Activated T-cell treated with anti-CD3 and anti-CD28 coated beads for 1 hour (primary cell): ENCODE data around the gene MARCHF6.
"Not testable (repeated sequence)": the region's sequence is repeated elsewhere in the genome, so short reads cannot be mapped to it uniquely, and the experiment has no call there.

Source experiments
- DNase-seq: peaks from one replicate; pipeline ENCODE4 v3.0.0-alpha.2; 2020; ENCODE audit warnings: low read depth

MARCHF6 gene

DNA sequence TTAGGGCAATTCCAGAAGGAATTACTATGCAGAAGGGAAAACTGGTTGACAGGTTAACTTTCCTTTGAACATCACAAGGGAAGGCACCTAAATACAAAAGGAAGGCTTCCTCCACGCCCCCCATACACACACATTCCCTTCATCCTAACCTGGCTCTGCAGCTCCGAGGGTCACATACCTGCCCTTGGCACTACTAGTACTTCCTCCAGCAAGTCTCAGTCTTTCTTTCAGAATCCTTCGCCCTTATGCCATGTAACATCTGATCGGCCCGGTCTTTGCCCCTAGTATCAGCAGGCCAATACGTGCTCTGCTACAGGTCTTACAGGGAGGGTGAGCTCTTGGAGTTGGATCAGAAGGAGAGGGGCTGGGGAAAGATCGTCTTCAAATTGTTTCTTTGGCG is 1.6 kb upstream of the MARCHF6 start:
- no peak for DNase-seq

DNA sequence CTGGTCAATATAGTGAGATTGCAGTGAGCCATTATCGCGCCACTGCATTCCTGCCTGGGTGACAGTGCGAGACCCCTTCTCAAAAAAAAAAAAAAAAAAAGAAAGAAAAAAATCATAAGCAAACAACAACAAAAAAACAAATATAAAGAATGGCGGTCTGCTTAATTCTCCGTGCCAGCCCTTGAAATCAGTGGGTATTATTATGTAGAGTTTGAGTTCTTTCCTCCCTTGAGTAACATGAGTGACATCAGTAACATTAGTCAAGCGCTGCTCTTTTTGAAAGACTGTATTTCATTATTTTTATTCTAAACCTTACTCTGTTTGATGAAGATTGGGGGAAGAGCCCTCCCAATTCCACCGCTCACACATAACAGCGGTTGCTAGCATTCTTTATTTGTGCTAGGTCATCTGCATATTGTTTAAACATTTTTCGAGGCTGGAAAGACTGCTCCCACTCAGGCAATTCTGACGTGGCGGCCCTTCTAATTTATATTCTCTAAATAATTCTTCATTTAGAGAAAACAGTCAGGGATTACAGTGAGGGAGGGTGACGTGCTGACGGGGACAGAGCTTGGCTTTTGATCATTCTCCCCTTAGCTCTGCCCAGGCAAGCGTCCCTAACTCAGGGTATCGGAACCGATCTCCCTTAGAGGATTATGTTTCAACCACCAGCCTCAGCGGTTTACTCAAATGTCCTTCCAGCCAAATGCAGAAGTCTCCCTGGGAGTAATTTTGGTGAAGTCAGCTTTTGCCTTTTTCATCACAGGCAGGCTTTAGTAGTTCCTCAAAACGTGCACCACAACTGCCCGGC is 860 bp upstream of the MARCHF6 start:
- peak; percentile 9 for DNase-seq

DNA sequence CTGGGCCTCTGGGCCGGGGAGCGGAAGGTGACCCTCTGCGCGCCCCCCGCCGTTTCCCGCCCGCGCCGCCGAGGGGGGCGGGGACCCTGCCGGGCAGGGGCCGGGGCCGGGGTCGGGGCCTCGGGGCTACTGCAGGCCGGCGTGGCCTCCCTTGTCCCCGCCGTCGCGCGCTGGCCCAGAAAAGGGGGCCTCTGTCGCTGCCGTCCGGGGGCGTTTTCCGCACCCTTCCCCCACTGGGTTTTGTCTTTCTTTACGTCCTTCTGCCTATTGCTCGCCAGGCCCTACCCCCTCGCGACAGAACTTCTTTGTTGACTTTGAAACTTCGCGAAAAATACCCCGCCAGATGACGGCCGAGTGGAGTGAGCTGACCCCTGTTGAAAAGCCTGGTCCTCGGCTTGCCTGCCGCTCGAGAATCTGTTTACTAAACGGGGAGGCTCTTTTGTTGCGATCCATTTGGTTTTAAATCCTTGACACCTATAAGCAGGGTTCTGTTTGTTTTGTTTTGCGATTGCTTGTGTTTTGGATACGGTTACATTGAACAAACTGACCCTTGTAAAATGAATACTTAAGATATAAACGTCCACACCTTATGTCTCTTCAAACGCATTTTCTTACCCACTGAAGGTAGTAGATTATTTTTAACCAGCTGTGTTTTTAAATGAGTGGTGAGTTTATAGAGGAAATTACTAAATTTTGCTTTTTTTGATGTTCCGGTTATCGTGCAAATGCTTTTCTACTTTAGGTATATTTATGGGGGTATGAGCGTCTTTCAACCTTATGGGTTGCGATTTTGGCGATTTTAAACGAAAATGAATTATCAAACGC is 765 bp downstream of the MARCHF6 start:
- peak; percentile 29 for DNase-seq

DNA sequence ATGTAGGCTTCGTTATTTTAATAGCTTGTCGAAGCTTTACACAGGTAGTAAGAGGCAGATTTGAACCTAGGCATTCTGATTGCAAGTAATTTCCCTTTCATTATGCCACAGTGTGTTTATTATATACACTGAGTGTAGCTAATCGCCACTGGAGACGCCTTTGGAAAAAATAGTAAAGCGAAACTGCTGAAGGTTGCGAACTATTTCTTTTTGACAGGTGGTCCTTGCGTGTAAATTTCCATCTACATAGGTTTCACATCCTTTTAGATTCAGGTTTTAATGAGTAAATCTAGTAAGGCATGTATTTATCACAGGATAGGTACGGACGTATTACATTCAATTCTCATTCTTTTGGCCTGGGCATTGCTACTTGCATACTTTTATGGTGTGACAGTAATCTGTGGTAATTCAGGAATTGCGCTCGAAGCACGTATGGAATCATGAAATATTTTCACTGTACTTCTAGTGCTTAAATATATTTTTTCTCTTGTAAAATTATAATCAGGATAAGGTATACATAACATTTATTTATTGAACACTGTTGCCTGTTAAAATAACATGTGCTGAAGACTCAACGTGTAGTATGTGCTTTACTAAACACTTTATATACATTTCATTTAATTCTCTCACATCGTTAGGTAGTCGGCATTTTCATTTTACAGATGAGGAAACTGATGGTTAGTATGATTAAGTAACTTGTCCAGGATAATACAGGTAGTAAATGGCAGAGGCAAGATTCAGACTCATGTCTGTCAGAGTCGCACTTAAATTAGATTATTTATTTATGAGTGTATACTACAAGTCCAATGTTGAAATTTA is 1.8 kb downstream of the MARCHF6 start:
- no peak for DNase-seq

DNA sequence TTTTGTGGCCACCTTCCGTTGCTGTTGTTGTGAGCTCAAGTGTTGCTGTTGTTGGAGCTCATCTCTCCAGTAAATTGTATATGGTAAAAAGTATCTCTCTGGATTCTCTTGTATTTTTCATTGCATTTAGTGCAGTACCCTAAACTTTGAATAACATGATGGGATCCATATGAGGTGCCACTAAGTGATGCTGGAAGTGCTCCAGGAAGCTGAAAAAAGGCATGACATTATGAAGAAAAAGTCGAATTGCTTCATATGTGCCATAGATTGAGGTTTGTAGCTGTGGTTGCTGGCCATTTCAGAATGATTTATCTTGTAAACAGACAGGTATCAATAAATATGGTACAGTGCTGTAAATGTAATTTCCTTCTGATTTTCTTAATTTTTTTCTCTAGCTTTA is 5.5 kb downstream of the MARCHF6 start:
- no peak for DNase-seq

DNA sequence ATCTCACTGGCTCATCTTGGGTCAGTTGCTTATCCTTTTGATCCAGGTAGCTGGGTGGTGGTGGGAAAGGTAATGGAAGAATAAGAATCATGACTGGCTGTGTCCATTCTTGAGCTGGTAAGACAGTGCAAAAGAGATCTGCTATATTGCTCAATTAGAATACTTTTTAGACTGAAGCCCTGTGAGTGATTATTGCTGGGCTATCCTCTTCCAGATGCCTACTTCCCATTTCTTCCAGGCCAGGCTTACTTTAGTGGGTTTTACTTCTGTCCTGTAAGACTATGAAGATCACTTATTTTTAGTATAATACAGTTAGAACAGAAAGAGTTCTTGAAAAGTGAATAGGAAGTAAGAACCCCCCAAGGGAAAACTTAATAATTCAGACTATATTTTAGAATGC is 7.2 kb downstream of the MARCHF6 start:
- DNase-seq: no peak

DNA sequence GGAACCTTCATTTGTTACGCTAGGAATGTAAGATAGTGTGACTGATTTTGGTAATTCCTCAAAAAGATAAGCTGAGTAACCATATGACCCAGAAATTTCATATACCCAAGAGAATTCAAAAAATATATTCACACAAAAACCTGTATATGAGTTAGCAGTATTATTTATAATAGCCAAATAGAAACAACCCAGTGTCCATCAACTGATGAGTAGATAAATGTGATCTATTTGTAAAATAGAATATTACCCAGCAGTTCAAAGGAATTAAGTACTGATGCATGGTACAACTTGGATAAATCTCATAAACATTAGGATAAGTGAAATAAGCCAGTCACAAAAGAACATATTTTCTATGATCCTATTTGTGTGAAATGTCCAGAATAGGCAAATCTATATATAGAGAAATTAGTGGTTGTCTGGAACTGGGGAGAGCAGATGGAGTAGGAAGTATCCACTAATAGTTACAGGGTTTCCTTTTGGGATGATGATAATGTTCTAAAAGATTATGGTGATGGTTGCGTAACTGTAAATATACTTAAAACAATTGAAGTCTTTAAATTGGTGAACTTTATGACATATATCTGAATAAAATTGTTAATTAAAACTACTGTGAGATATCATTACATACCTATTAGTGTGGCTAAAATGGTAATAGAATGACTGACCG is 10.2 kb downstream of the MARCHF6 start:
- no peak for DNase-seq

DNA sequence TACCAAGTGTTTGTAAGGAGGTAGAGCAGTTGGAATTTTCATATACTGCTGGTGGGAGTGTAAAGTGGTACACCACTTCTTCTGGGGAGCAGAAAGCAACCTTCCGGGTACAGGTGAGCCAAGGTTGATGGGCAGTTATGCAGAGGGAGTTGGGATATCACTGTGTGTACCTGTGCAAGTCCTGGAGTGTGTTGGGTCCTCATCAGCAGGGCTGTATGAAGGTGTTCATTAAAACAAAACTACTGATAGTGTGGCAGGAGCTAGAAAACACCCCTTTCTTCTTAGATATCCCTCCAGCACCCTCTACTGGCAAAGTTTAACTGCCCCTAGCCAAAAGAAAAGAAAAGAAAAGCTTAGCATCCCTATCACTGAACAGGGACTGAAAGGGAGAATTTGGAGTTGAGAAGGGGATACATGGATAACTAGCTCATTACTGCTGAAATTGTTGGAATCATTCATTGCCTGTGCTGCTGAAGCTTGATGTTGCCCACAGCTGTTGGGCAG is 10.7 kb downstream of the MARCHF6 start:
- DNase-seq: no peak

DNA sequence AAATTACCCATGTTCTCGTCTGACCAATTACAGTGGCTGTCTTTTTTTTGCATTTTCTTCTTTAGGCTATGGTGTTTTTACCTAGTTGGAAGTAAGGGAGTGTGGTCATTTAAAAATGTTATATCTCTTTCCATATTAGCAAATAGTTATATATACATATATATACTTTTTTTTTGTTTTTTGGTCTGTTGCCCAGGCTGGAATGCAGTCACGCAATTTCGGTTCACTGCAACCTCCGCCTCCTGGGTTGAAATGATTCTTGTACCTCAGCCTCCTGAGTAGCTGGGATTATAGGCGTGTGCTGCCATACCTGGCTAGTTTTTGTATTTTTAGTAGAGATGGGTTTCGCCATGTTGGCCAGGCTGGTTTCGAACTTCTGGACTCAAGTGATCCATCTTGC is 12.3 kb downstream of the MARCHF6 start:
- DNase-seq: no peak

DNA sequence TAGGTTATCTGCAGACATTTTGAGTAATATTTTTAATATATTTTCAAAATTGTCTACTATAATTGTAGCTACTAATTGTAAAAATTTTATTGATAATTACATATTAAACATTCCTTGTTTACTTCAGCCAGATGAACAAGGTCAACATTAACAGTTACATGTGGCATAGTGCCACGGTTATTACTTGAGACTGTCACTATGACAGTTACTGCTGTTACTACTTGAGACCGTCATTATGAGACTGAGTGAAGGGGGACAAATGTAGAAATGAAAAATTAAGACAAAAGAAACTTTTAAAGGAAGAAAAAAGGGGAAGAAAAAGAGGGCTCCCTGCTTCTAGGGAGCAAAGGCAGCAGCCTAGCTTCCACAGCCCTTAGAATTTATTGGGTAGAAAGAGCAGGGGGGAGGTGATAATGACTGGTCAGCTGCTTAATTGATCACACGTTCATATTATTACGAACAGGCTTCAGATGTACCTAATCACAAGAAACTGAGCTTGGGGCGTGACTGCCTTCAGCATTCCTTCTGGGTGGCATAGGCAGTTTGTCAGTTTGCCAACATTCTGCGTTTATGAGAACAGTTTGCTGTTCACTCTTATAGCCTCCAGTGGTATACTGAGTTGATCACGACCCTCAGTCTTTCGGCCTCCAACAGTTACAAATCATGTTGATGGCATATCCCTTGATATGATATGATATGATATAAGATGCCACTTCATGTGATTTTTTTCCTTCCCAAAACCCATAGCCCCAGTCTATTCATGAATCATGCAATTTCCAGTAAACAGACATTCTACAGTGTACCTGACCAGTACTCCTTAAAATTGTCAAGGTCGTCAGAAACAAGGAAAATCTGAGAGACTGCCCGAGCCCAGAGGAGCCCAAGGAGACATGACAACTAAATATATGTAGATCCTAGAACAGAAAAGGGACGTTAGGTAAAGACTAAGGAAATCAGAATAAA is 13.1 kb downstream of the MARCHF6 start:
- no peak for DNase-seq

DNA sequence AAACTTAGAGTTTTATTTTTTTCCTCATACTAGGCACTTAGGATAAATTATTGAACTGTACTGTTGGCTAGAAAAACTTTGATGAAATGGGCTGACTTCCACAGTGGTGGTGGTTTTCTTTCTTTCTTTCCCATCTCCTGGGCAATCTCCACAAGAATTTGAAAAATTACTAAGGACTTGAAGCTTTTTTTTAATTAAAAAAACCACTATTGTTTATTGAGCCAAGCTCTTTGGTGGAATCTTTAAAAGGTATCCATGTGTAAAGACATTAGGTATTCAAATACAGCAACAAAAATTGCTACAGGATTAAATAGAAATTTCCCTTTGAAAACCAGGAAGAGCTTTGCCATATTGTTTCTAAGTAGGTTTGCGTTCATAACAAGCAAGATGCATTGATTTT is 14.1 kb downstream of the MARCHF6 start:
- DNase-seq: no peak

DNA sequence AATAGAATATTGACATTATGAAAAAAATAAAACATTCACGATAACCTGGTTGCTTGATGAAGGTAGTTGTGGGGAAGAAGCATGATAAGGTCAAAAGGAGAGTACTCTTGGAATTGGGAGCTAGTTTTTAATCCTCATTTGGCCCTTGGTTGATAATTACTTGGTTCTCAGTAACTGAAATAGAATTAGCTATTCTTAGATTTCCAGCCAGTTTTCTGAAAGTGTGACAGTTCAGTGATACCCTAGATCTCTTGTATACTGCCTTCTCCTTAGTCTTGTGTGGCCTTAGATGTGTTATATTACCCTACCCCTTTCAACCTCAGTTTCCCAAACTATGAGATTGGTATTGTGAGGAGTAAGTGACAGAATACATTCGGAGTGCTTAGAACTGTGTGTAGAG is 17.4 kb downstream of the MARCHF6 start:
- no peak for DNase-seq

DNA sequence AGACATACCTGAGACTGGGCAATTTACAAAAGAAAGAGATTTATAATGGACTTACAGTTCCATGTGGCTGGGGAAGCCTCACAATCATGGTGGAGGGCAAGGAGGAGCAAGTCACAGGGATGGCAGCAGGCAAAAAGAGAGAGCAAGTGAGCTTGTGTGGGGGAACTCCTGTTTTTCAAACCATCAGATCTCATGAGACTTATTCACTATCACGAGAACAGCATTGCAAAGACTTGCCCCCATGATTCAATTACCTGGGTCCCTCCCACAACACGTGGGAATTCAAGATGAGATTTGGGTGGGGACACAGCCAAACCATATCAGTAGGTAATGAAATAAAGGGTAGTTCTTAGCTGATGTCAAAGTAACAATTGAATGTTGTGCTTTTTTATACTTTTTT is 17.9 kb downstream of the MARCHF6 start:
- DNase-seq: not testable (repeated sequence)

DNA sequence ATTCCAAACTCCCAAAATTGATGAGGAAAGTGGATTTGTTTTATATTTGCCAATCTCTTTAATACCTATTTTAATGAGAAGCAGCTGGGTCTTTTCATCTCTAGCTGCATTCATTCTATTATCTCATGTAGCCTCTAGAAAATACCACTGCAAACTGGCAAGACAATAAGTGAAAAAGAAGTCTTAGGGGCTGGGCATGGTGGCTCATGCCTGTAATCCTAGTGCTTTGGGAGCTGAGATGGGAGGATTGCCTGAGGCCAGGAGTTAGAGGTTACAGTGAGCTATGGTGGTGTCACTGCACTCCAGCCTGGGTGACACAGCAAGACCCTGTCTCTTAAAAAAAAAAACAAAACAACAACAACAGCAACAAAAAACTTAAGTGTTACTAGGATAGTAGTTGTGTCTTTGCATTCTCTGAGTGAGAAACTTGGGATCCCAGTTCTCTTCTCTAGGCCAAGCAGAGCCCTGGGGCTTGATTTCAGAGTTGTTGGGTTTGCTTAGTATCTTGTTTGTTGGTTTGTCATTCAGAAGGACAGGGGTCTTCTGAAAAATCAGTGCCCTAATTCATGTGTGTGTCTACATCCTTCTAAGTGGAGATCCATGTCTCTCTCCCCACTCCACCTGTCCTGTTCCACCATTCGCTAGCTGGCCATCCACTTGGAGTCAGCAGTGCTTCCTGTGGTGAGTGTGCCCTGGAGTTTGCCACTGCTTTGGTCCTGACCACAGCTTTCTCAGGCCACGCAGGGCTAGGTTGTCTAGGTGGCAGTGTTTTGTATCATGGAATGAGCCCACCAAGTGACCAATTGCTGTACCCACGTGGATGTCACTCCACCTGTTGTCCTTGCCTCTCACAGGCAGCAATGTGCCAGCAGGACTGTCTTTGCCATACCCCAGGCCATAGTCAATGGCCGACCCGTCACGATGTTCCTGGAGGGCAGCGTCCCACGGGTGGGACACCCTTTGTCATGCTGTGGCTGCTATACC is 19.5 kb downstream of the MARCHF6 start:
- DNase-seq: no peak

DNA sequence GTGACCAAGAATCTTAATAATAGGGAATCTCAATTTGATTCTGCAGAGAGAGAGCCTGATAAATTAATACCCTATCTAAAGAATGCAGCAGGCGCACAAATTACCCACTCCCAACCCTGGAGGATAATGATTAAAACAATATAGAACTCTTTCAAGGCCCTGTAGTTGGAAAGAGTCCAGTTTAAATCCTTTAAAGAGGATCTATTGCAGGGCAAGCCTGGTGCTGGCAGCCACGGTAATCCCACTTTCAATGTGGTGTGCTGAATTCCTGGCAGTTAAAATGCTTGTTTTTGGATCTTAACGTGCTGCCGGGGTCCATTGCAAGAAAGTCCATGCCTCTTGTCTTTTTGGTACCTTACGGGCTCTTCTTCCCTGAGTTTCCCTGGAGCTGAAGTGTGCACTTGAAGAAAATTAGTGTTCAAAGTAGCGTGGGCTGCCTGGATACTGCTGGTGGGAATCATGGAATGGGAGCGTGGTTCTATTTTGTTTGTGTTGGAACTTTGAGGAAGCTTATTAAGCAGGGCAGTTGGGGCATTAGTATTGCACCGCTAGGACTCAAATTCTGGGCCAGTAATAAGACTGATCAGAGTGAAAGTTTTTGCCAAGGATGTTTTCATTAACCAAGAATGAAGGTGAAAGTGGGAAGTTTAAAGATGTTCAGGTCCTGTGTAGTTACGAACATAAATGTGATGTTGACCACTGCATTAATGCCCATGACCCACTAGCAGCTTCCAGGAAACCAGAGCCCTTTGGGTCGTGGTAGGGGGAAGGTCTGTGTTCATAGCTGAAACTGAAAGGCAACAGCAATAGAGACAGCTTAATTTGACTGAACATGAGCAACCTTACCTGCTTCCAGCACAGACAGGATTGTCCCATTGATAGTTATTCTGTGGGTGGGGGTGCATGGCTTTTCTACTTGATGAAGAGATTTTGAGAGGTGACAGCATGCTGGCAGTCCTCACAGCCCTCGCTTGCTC is 20.8 kb downstream of the MARCHF6 start:
- DNase-seq: no peak

DNA sequence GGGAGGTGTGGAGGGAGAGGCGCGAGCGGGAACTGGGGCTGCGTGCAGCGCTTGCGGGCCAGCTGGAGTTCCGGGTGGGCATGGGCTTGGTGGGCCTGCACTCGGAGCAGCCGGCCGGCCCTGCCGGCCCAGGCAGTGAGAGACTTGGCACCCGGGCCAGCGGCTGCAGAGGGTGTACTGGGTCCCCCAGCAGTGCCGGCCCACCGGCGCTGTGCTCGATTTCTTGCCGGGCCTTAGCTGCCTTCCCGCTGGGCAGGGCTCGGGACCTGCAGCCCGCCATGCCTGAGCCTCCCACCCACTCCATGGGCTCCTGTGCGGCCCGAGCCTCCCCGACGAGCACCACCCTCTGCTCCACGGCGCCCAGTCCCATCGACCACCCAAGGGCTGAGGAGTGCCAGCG is 21.7 kb downstream of the MARCHF6 start:
- DNase-seq: not testable (repeated sequence)

DNA sequence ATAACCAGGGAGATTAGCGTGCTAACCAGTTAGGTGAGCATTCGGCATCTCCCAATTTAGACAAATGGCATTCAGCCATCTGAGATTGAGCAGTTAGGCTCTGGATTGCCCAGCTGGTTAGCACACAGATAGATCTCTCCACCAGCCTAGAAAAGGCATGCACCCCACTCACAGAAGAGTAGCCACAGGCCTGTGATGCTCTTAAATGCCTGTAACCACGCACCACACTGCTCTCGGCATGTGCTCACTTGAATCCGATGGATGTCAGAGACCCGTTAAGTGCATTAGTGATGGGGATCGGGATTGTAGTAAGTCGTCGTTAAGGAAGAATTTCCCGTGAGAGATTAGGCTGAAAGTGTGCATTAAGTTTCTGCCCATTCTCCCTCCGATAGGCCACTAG is 23.0 kb downstream of the MARCHF6 start:
- DNase-seq: no peak

DNA sequence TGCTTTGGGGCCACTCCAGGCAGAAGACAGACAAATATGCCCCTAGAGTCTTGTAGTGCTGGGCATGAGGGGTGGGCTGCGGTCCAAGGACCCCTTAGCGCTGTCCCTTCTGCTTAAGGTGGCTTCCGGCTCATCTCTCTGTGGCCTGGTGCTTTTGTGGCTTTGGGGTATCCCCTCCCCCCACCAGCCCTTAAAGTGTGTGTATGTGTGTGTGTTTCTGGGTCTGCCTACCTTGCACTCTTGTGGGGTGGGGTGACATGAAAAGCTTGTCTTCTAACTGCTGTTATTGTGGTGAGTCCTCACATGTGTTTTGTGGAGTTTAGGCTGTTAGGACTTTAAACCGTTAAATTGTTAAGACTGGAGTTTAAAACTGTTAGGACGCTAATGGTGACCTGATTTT is 23.6 kb downstream of the MARCHF6 start:
- DNase-seq: no peak
